Vagina (tissue), 2 donors: Measurements from ENCODE around the gene BEST1. TPM values are rescaled to one million over a fixed set of nuclear protein-coding genes. Genes with fewer than 3 reads are reported as not detected.

Source experiments
- DNase-seq, 2 donors: peaks; one replicate each; pipeline ENCODE4 v3.0.0-alpha.2; 2017; ENCODE audit errors: extremely low spot score in 2 of 2
- H3K27ac ChIP-seq: fragments of 200-600 bp; sonication (generic); one replicate; pipeline ENCODE4 v1.5.1; 2019
- H3K27me3 ChIP-seq: fragments of 200-600 bp; sonication (generic); one replicate; pipeline ENCODE4 v1.5.1; 2019
- H3K36me3 ChIP-seq, 2 donors: fragments of 200-600 bp; sonication (generic); one replicate each; pipeline ENCODE4 v1.5.1; 2017 to 2019
- H3K4me1 ChIP-seq: fragments of 200-600 bp; sonication (generic); one replicate; pipeline ENCODE4 v1.5.1; 2019
- H3K4me3 ChIP-seq, 2 donors: fragments of 200-600 bp; sonication (generic); 1 replicate in 1 of 2; 2 replicates in 1 of 2; pipeline ENCODE4 v1.5.1; 2016 to 2019
- H3K9me3 ChIP-seq: fragments of 200-600 bp; sonication (generic); one replicate; pipeline ENCODE4 v1.5.1; 2019
- POLR2A ChIP-seq, 2 donors: fragments of 450-650 bp; IDR thresholded peaks; one replicate each; pipeline ENCODE4 v1.6.1; 2017; ENCODE audit warnings: antibody characterized with exemption in 2 of 2, mild to moderate bottlenecking in 2 of 2, moderate library complexity in 2 of 2
- POLR2AphosphoS5 ChIP-seq, 2 donors: sonication (generic); formaldehyde crosslinking; IDR thresholded peaks; one replicate each; pipeline ENCODE4 v1.9.0; 2017; ENCODE audit warnings: antibody characterized with exemption in 2 of 2, mild to moderate bottlenecking in 2 of 2, low read depth in 1 of 2; ENCODE audit not compliant: insufficient read depth in 1 of 2
- intact Hi-C: fragments of 100-400 bp; cut with DNase I; formaldehyde crosslinking; loops from one replicate; pipeline ENCODE4 v1.15.1; 2023
- total RNA-seq: library from RNA; depleted of rRNA; stranded (reverse); fragments of >200 nt; gene quantifications from one replicate; pipeline ENCODE4 v1.2.3, GENCODE V29; 2016
- TF ChIP-seq, protein P1 (sequence below), 3 experiments: fragments of 450-650 bp in 2 of 3; fragments of 200-600 bp in 1 of 3; sonication (generic) in 1 of 3; IDR thresholded peaks; one replicate each; pipeline ENCODE4 v1.5.1; 2017 to 2019; ENCODE audit warnings: antibody characterized with exemption in 3 of 3, mild to moderate bottlenecking in 2 of 3, moderate library complexity in 2 of 3

Gene BEST1
- total RNA-seq, 1 donor from 2014 or later: 4.4 TPM

DNA sequence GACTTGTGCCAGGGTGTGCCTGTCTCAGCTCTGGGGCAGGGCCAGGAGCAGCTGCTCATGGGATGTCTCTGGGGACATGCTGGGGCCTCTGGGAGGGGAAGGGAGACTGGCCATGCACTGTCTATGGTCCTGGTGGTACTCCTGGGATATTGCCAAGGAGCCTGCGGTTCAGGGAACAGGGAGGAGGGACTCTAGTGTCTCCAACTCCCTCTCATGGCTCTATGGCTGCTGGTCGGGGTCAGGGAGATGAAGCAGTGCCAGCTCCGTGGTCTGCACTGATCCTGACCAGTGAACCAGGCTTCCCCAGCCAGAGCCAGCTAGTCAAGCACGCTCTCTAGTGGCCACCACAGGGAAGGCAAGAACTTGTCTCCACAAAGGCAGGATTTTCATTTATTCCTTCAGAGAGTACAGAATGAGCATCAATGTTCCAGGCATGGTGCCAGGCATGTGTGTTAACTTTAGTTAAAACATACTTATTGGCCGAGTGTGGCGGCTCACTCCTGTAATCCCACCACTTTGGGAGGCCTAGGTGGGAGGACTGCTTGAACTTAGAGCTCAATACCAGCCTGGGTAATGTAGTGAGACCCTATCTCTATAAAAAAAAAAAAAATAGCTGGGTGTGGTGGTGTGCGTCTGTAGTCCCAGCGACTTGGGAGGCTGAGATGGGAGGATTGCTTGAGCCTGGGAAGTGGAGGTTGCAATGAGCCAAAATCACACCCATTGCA is 2.5 kb upstream of the BEST1 start:
- Histone ChIP-seq H3K27ac (peak overlapping the region; percentile 47), H3K4me1 (peaks cover 18% of the 10 kb centered on the region), H3K36me3 (no peaks in the 10 kb centered on the region), H3K9me3 (no peaks in the 10 kb centered on the region), H3K27me3 (no peaks in the 10 kb centered on the region), H3K4me3 (no peak overlapping the region)
- intact Hi-C loops: loop anchor here (2.0 to 5.0 kb wide), 2 partner anchors 49 to 160 kb away; no protein-coding TSS in a partner anchor
- no peak for DNase-seq
- no peak for TF ChIP-seq POLR2A (IDR thresholded peaks at IDR 0.05)
- TF ChIP-seq POLR2AphosphoS5 (IDR thresholded peaks at IDR 0.05; ENCODE audit: insufficient read depth in 1 of 2, low read depth in 1 of 2): peak in 1 of 2 donors; percentile 42
- TF ChIP-seq, protein P1, sequence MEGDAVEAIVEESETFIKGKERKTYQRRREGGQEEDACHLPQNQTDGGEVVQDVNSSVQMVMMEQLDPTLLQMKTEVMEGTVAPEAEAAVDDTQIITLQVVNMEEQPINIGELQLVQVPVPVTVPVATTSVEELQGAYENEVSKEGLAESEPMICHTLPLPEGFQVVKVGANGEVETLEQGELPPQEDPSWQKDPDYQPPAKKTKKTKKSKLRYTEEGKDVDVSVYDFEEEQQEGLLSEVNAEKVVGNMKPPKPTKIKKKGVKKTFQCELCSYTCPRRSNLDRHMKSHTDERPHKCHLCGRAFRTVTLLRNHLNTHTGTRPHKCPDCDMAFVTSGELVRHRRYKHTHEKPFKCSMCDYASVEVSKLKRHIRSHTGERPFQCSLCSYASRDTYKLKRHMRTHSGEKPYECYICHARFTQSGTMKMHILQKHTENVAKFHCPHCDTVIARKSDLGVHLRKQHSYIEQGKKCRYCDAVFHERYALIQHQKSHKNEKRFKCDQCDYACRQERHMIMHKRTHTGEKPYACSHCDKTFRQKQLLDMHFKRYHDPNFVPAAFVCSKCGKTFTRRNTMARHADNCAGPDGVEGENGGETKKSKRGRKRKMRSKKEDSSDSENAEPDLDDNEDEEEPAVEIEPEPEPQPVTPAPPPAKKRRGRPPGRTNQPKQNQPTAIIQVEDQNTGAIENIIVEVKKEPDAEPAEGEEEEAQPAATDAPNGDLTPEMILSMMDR (IDR thresholded peaks at IDR 0.05): peak; percentile 74 to 93 (median 85)

DNA sequence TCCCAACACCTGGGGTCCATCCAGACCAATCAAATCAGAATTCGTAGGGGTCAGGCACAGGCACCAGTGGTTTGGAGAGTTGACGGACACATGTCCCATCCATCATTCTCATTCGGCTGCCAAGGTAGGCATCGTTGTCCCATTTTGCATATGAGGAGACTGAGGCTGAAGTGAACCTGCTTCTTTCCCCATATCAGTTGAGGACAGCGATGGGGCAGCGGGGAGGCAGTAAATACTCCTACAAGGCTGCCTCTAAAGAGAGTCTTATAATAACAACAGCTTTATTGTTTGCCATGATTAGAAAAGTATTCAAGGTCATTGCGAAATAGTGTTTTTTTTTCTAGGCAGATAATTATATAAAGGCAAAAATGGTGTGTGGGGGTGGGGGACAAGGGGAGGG is 1.6 kb upstream of the BEST1 start:
- Histone ChIP-seq H3K4me3 (no peak overlapping the region), H3K27me3 (no peaks in the 10 kb centered on the region), H3K4me1 (peaks cover 18% of the 10 kb centered on the region), H3K9me3 (no peaks in the 10 kb centered on the region), H3K27ac (no peak overlapping the region), H3K36me3 (no peaks in the 10 kb centered on the region)
- intact Hi-C loops: loop anchor here (5.0 kb wide), 1 partner anchor 161 kb away; no protein-coding TSS in a partner anchor
- no peak for TF ChIP-seq POLR2A (IDR thresholded peaks at IDR 0.05)
- no peak for TF ChIP-seq POLR2AphosphoS5 (IDR thresholded peaks at IDR 0.05; ENCODE audit: insufficient read depth in 1 of 2, low read depth in 1 of 2)
- TF ChIP-seq, protein P1 (IDR thresholded peaks at IDR 0.05): no peak
- DNase-seq: no peak

DNA sequence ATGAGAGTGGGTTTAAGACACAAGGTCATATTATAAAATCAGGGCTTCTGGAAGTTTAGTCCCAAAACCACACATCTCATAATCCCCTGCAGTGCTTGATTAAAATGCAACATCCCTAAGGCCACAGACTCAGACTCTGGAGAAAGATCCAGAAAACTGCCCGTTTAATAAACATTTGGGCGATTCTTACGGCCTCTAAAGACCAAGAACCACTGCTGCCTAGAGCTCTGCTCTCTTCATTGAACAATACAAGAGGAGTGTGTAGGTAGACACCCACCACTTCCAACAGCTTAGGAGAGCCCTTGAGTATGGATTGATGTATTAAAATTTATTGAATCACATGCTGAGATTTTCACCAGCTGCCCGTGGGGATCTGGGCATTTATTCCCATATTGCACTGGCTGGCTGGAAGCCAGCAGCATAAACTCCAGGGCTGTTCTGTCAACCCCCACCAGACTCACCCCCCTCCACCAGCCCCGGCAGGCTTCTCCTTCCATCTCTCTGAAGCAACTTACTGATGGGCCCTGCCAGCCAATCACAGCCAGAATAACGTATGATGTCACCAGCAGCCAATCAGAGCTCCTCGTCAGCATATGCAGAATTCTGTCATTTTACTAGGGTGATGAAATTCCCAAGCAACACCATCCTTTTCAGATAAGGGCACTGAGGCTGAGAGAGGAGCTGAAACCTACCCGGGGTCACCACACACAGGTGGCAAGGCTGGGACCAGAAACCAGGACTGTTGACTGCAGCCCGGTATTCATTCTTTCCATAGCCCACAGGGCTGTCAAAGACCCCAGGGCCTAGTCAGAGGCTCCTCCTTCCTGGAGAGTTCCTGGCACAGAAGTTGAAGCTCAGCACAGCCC is 749 bp upstream of the BEST1 start:
- intact Hi-C loops: loop anchor here (5.0 kb wide), 1 partner anchor 162 kb away; no protein-coding TSS in a partner anchor
- DNase-seq: peak in 1 of 2 donors; percentile 96
- H3K27me3 ChIP-seq: no peaks in the 10 kb centered on the region
- TF ChIP-seq POLR2AphosphoS5 (IDR thresholded peaks at IDR 0.05; ENCODE audit: insufficient read depth in 1 of 2, low read depth in 1 of 2): peak; percentile 64 to 71
- TF ChIP-seq, protein P1 (IDR thresholded peaks at IDR 0.05): no peak
- peak in 1 of 2 donors; percentile 35 for TF ChIP-seq POLR2A (IDR thresholded peaks at IDR 0.05)
- H3K36me3 ChIP-seq: no peaks in the 10 kb centered on the region
- no peaks in the 10 kb centered on the region for H3K9me3 ChIP-seq
- peak overlapping the region; percentile 80 for H3K27ac ChIP-seq
- peaks cover 21% of the 10 kb centered on the region for H3K4me1 ChIP-seq
- no peak overlapping the region for H3K4me3 ChIP-seq

DNA sequence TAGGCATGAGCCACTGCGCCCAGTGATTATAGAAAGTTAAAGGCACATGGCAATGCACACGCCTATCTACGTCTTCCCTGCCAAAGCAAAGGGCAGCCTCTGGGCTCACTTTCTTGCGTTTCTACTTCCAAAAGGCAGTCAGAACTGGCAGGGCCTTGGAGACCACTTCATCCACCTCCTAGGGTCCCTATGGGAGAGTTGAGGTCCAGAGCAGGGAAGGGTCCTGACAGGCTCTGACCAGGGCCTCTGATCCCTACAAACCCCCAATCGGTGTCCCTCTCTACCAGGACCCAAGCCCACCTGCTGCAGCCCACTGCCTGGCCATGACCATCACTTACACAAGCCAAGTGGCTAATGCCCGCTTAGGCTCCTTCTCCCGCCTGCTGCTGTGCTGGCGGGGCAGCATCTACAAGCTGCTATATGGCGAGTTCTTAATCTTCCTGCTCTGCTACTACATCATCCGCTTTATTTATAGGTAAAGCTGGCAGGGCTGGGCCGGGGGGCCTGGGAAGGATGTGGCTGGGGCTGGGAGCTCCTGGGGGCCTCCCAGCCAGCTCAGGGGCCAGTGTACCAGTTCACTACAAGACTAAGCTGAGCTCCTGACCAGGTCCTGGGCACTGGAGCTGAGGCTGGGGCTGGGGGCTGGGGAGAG is 1.5 kb downstream of the BEST1 start:
- no peak for DNase-seq
- TF ChIP-seq POLR2A (IDR thresholded peaks at IDR 0.05) (no peak), POLR2AphosphoS5 (IDR thresholded peaks at IDR 0.05; ENCODE audit: insufficient read depth in 1 of 2, low read depth in 1 of 2) (no peak)
- TF ChIP-seq, protein P1 (IDR thresholded peaks at IDR 0.05): no peak
- Histone ChIP-seq H3K27me3 (no peaks in the 10 kb centered on the region), H3K4me3 (no peak overlapping the region), H3K9me3 (no peaks in the 10 kb centered on the region), H3K4me1 (peaks cover 42% of the 10 kb centered on the region), H3K27ac (no peak overlapping the region), H3K36me3 (no peaks in the 10 kb centered on the region)
- intact Hi-C loops: no loop called here
